Measurements from ENCODE around the gene VWCE. TPM values are rescaled to one million over a fixed set of nuclear protein-coding genes. Genes with fewer than 3 reads are reported as not detected.

The VWCE gene
- polyA plus RNA-seq, 1 donor (not counting 4 experiments of a cell fraction or from before 2014, with no cell fraction given) = 0.30 TPM

DNA sequence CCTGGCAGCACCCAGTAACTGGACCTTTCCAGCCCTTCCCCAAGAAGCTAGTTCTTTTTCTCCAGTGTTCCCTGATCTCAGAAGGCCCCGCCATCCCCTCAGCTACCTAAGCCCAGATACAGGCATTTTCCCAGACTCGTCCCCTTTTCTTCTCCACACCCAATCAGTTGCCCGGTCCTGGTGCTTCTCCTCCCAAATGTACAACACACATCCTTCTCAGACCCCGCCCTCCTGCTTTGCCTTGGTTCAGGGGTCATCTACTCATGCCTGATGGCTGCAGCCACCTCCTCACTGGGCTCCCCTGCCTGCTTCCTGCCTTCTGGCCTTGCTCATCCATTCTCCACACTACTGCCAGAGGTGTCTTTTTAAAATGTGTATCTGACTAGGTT, 44.4 kb upstream of the VWCE start:
- Histone ChIP-seq H3K9me1 (ENCODE audit: control insufficient read depth, extremely low read depth, insufficient read depth, low read length) (no peaks in the 10 kb centered on the region), H4K20me1 (ENCODE audit: control insufficient read depth, extremely low read depth, insufficient read depth, low read length) (no peaks in the 10 kb centered on the region), H3K79me2 (ENCODE audit: control insufficient read depth, insufficient read depth, low read length) (no peaks in the 10 kb centered on the region), H3K36me3 (ENCODE audit: control insufficient read depth in 2 of 2, extremely low read depth in 1 of 2, insufficient read depth in 2 of 2, low read length in 2 of 2) (peaks cover 7 to 10% of the 10 kb centered on the region in 2 experiments), H3K9ac (ENCODE audit: control insufficient read depth, extremely low read depth, insufficient read depth, low read length) (no peak overlapping the region), H3K27me3 (ENCODE audit: control insufficient read depth, extremely low read depth, insufficient read depth, low read length) (no peaks in the 10 kb centered on the region), H3K9me3 (ENCODE audit: control insufficient read depth, low read depth, low read length) (no peaks in the 10 kb centered on the region), H2AFZ (ENCODE audit: control insufficient read depth, low read length) (no peak overlapping the region), H3K27ac (ENCODE audit: control insufficient read depth, insufficient read depth, low read length) (no peak overlapping the region), H3K4me3 (ENCODE audit: control insufficient read depth in 2 of 3, extremely low read depth in 1 of 3, insufficient read depth in 2 of 3, low read depth in 1 of 3, low read length in 3 of 3) (no peak overlapping the region), H3K4me2 (ENCODE audit: control insufficient read depth, extremely low read depth, insufficient read depth, low read depth, low read length) (no peak overlapping the region), H3K4me1 (ENCODE audit: control insufficient read depth, extremely low read depth, insufficient read depth, low read length) (peaks cover 4% of the 10 kb centered on the region)
- FAIRE-seq (no peak), DNase-seq (ENCODE audit: low read depth, low spot score) (no peak)
- TF ChIP-seq, protein P1, sequence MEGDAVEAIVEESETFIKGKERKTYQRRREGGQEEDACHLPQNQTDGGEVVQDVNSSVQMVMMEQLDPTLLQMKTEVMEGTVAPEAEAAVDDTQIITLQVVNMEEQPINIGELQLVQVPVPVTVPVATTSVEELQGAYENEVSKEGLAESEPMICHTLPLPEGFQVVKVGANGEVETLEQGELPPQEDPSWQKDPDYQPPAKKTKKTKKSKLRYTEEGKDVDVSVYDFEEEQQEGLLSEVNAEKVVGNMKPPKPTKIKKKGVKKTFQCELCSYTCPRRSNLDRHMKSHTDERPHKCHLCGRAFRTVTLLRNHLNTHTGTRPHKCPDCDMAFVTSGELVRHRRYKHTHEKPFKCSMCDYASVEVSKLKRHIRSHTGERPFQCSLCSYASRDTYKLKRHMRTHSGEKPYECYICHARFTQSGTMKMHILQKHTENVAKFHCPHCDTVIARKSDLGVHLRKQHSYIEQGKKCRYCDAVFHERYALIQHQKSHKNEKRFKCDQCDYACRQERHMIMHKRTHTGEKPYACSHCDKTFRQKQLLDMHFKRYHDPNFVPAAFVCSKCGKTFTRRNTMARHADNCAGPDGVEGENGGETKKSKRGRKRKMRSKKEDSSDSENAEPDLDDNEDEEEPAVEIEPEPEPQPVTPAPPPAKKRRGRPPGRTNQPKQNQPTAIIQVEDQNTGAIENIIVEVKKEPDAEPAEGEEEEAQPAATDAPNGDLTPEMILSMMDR (optimal IDR thresholded peaks at IDR 0.05 in 1 of 3, IDR thresholded peaks at IDR 0.05 in 1 of 3, conservative IDR thresholded peaks at IDR 0.05 in 1 of 3; ENCODE audit: extremely low read depth in 1 of 3, insufficient read depth in 2 of 3, low read length in 3 of 3) = no peak
- no peak for TF ChIP-seq EZH2 (IDR thresholded peaks at IDR 0.05; ENCODE audit: low read length)
- dilution Hi-C loops (cut with MboI; ENCODE audit: extremely low pct_ligation_motif_present, low sequenced_read_pairs) = no loop called here

DNA sequence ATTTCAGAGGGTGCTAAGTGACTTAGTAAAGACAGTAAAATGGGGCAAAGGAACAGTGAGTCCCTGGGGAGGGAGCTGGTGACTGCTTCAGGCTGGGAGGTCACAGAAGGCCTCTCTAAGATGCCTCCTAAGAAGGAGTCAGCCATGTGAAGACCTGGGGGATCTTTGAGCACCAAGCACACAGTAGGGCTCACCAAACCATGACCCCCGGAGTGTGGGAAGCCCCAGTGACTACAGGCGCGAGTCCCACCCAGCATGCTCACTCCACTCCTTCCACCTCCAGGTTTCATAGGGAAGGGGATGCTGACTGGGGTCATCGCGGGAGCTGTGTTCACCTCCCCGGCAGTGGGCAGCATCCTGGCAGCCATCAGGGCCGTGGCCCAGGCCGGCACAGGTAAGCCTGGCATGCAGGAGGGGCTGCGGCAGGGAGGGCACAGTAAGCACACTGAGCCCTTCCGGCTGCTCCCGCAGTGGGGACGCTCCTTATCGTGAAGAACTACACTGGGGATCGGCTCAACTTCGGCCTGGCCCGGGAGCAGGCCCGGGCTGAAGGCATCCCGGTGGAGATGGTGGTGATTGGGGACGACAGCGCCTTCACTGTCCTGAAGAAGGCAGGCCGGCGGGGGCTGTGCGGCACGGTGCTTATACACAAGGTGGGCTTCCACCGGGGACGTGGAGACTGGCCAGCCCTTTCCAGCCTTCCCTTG, 43.8 kb upstream of the VWCE start:
- H3K4me1 ChIP-seq (ENCODE audit: control insufficient read depth, extremely low read depth, insufficient read depth, low read length) = peaks cover 9% of the 10 kb centered on the region
- dilution Hi-C loops (cut with MboI; ENCODE audit: extremely low pct_ligation_motif_present, low sequenced_read_pairs) = no loop called here
- peaks cover 7 to 10% of the 10 kb centered on the region in 2 experiments for H3K36me3 ChIP-seq (ENCODE audit: control insufficient read depth in 2 of 2, extremely low read depth in 1 of 2, insufficient read depth in 2 of 2, low read length in 2 of 2)
- H3K27me3 ChIP-seq (ENCODE audit: control insufficient read depth, extremely low read depth, insufficient read depth, low read length) = no peaks in the 10 kb centered on the region
- no peak overlapping the region for H3K4me2 ChIP-seq (ENCODE audit: control insufficient read depth, extremely low read depth, insufficient read depth, low read depth, low read length)
- no peak for TF ChIP-seq EZH2 (IDR thresholded peaks at IDR 0.05; ENCODE audit: low read length)
- TF ChIP-seq, protein P1 (optimal IDR thresholded peaks at IDR 0.05 in 1 of 3, IDR thresholded peaks at IDR 0.05 in 1 of 3, conservative IDR thresholded peaks at IDR 0.05 in 1 of 3; ENCODE audit: extremely low read depth in 1 of 3, insufficient read depth in 2 of 3, low read length in 3 of 3) = no peak
- no peaks in the 10 kb centered on the region for H3K79me2 ChIP-seq (ENCODE audit: control insufficient read depth, insufficient read depth, low read length)
- FAIRE-seq (no peak), DNase-seq (ENCODE audit: low read depth, low spot score) (no peak)
- no peaks in the 10 kb centered on the region for H3K9me1 ChIP-seq (ENCODE audit: control insufficient read depth, extremely low read depth, insufficient read depth, low read length)
- H4K20me1 ChIP-seq (ENCODE audit: control insufficient read depth, extremely low read depth, insufficient read depth, low read length) = no peaks in the 10 kb centered on the region
- no peak overlapping the region for H3K4me3 ChIP-seq (ENCODE audit: control insufficient read depth in 2 of 3, extremely low read depth in 1 of 3, insufficient read depth in 2 of 3, low read depth in 1 of 3, low read length in 3 of 3)
- H2AFZ ChIP-seq (ENCODE audit: control insufficient read depth, low read length) = no peak overlapping the region
- no peaks in the 10 kb centered on the region for H3K9me3 ChIP-seq (ENCODE audit: control insufficient read depth, low read depth, low read length)
- H3K9ac ChIP-seq (ENCODE audit: control insufficient read depth, extremely low read depth, insufficient read depth, low read length) = no peak overlapping the region
- no peak overlapping the region for H3K27ac ChIP-seq (ENCODE audit: control insufficient read depth, insufficient read depth, low read length)

Measured in keratinocyte (primary cell).